ENCODE results near the gene PYCARD.
"Not testable (repeated sequence)": the region's sequence is repeated elsewhere in the genome, so short reads cannot be mapped to it uniquely, and the experiment has no call there.

The PYCARD gene

GRCh38 chr16:31215287-31216162 lies 13.0 kb upstream of the PYCARD start:
- DNase-seq (ENCODE audit: low read depth) = no peak

- no peak for DNase-seq (ENCODE audit: low read depth)
These were observed 12.2 kb upstream of the PYCARD start for GRCh38 chr16:31214708-31215286.

GRCh38 chr16:31213877-31214707 lies 11.5 kb upstream of the PYCARD start, which contains the start of gene TRIM72:
Gene TRIM72, plus strand, starts transcription at chr16:31214119. Its CDS starts 620 bp downstream, at chr16:31214739.
- no peak for DNase-seq (ENCODE audit: low read depth)

- no peak for DNase-seq (ENCODE audit: low read depth)
These were observed 10.8 kb upstream of the PYCARD start for GRCh38 chr16:31213342-31213741.

- DNase-seq (ENCODE audit: low read depth) = no peak
These were observed 4.2 kb upstream of the PYCARD start for GRCh38 chr16:31206776-31207175.

GRCh38 chr16:31204871-31205666 lies 2.5 kb upstream of the PYCARD start:
- DNase-seq (ENCODE audit: low read depth) = no peak

- no peak for DNase-seq (ENCODE audit: low read depth)
These were observed 762 bp downstream of the PYCARD start for GRCh38 chr16:31201582-31202413.

GRCh38 chr16:31200821-31201568 lies 1.6 kb downstream of the PYCARD start:
- DNase-seq (ENCODE audit: low read depth) = no peak

GRCh38 chr16:31200111-31200510 lies 2.4 kb downstream of the PYCARD start:
- not testable (repeated sequence) for DNase-seq (ENCODE audit: low read depth)

- no peak for DNase-seq (ENCODE audit: low read depth)
These were observed 3.0 kb downstream of the PYCARD start for GRCh38 chr16:31199430-31200041.

GRCh38 chr16:31198207-31198882 lies 4.2 kb downstream of the PYCARD start:
- no peak for DNase-seq (ENCODE audit: low read depth)

- DNase-seq (ENCODE audit: low read depth) = no peak
These were observed 6.1 kb downstream of the PYCARD start for GRCh38 chr16:31196324-31197088.

GRCh38 chr16:31195861-31196260 lies 6.7 kb downstream of the PYCARD start:
- not testable (repeated sequence) for DNase-seq (ENCODE audit: low read depth)

GRCh38 chr16:31194898-31195297 lies 7.7 kb downstream of the PYCARD start:
- no peak for DNase-seq (ENCODE audit: low read depth)

GRCh38 chr16:31193874-31194273 lies 8.7 kb downstream of the PYCARD start:
- no peak for DNase-seq (ENCODE audit: low read depth)

- DNase-seq (ENCODE audit: low read depth) = no peak
These were observed 9.5 kb downstream of the PYCARD start for GRCh38 chr16:31192856-31193642.

- DNase-seq (ENCODE audit: low read depth) = no peak
These were observed 10.7 kb downstream of the PYCARD start for GRCh38 chr16:31191697-31192428.
